ENCODE measurements around the gene TC2N.
"Not testable (repeated sequence)": the region's sequence is repeated elsewhere in the genome, so short reads cannot be mapped to it uniquely, and the experiment has no call there.

Gene TC2N

GRCh38 chr14:91873471-91874415 is 6.4 kb upstream of the TC2N start:
- TF ChIP-seq RARB (CRISPR knock-in tag; IDR thresholded peaks at IDR 0.05), result no peak
- no peak for TF ChIP-seq ISL1 (CRISPR knock-in tag; IDR thresholded peaks at IDR 0.05)
- TF ChIP-seq ZFP3 (CRISPR knock-in tag; IDR thresholded peaks at IDR 0.05), result no peak
- no peak for TF ChIP-seq TOX (CRISPR knock-in tag; IDR thresholded peaks at IDR 0.05; ENCODE audit: borderline replicate concordance)
- no peak for TF ChIP-seq PPARA (CRISPR knock-in tag; IDR thresholded peaks at IDR 0.05; ENCODE audit: borderline replicate concordance)
- no peak for TF ChIP-seq GLIS3 (CRISPR knock-in tag; IDR thresholded peaks at IDR 0.05)
- no peak for TF ChIP-seq CSDC2 (CRISPR knock-in tag; IDR thresholded peaks at IDR 0.05)
- TF ChIP-seq ZNF70 (CRISPR knock-in tag; IDR thresholded peaks at IDR 0.05), result no peak
- TF ChIP-seq TCF4 (CRISPR knock-in tag; IDR thresholded peaks at IDR 0.05; ENCODE audit: borderline replicate concordance), result no peak
- no peak for ATAC-seq

- ATAC-seq, result no peak
- TF ChIP-seq ZC3H10 (CRISPR knock-in tag; IDR thresholded peaks at IDR 0.05) (no peak), ZNF565 (CRISPR knock-in tag; conservative IDR thresholded peaks at IDR 0.05; ENCODE audit: low read depth) (no peak), BACH2 (CRISPR knock-in tag; IDR thresholded peaks at IDR 0.05; ENCODE audit: borderline replicate concordance) (no peak), ZNF8 (CRISPR knock-in tag; IDR thresholded peaks at IDR 0.05) (no peak), ISL1 (CRISPR knock-in tag; IDR thresholded peaks at IDR 0.05) (no peak), TSHZ2 (CRISPR knock-in tag; IDR thresholded peaks at IDR 0.05) (no peak), TCF4 (CRISPR knock-in tag; IDR thresholded peaks at IDR 0.05; ENCODE audit: borderline replicate concordance) (no peak), TOX (CRISPR knock-in tag; IDR thresholded peaks at IDR 0.05; ENCODE audit: borderline replicate concordance) (no peak), ZFP3 (CRISPR knock-in tag; IDR thresholded peaks at IDR 0.05) (no peak), RARB (CRISPR knock-in tag; IDR thresholded peaks at IDR 0.05) (no peak), SNAI2 (CRISPR knock-in tag; IDR thresholded peaks at IDR 0.05) (no peak), POU6F1 (CRISPR knock-in tag; IDR thresholded peaks at IDR 0.05; ENCODE audit: borderline replicate concordance, low read depth) (no peak), ESRRG (CRISPR knock-in tag; IDR thresholded peaks at IDR 0.05) (no peak), CSDC2 (CRISPR knock-in tag; IDR thresholded peaks at IDR 0.05) (no peak)
Measured at GRCh38 chr14:91872517-91873470, 5.5 kb upstream of the TC2N start.

- no peak for ATAC-seq
- TF ChIP-seq TCF4 (CRISPR knock-in tag; IDR thresholded peaks at IDR 0.05; ENCODE audit: borderline replicate concordance) (no peak), ZC3H10 (CRISPR knock-in tag; IDR thresholded peaks at IDR 0.05) (no peak), GLIS3 (CRISPR knock-in tag; IDR thresholded peaks at IDR 0.05) (no peak), CSRNP3 (CRISPR knock-in tag; IDR thresholded peaks at IDR 0.05) (no peak), BACH2 (CRISPR knock-in tag; IDR thresholded peaks at IDR 0.05; ENCODE audit: borderline replicate concordance) (no peak), PATZ1 (CRISPR knock-in tag; IDR thresholded peaks at IDR 0.05; ENCODE audit: borderline replicate concordance) (no peak), ARNTL (CRISPR knock-in tag; IDR thresholded peaks at IDR 0.05; ENCODE audit: borderline replicate concordance, low read depth) (no peak), TOX (CRISPR knock-in tag; IDR thresholded peaks at IDR 0.05; ENCODE audit: borderline replicate concordance) (no peak)
Measured at GRCh38 chr14:91872011-91872501, 4.7 kb upstream of the TC2N start.

GRCh38 chr14:91871401-91871800 is 4.1 kb upstream of the TC2N start:
- not testable (repeated sequence) for ATAC-seq

Data from SK-N-SH treated with all-trans-retinoic acid at 6 μM for 48 hours (cell line).